AG10803 (cell line): ENCODE results near the gene SLC25A21.
"Not testable (repeated sequence)": the region's sequence is repeated elsewhere in the genome, so short reads cannot be mapped to it uniquely, and the experiment has no call there.

Source experiments
- DNase-seq: peaks from one replicate; pipeline ENCODE4 v3.0.0; 2010; ENCODE audit warnings: low read depth
- H3K4me3 ChIP-seq: 2 replicates; pipeline ENCODE4 v1.5.1; 2011; ENCODE audit warnings: mild to moderate bottlenecking, low read length, control low read depth
- TF ChIP-seq, protein P1 (sequence below): conservative IDR thresholded peaks from 2 replicates; pipeline ENCODE4 v1.5.1; 2011; ENCODE audit warnings: mild to moderate bottlenecking, low read length, control low read depth, inconsistent platforms

Gene SLC25A21

DNA sequence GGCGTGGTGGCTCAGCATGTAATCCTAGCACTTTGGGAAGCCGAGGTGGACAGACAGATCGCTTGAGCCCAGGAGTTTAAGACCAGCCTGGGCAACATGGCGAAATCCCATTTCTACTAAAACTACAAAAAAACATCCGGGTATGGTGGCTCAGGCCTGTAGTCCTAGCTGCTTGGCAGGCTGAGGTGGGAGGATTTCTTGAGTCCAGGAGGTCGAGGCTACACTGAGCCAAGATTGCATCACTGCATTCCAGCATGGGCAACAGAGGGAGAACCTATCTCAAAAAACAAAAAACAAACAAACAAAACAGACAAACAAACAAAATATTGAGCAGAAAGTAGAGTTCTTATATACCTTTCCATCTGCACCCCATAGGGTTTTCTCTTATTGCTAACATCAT lies 9.0 kb upstream of the SLC25A21 start:
- DNase-seq = no peak
- TF ChIP-seq, protein P1, sequence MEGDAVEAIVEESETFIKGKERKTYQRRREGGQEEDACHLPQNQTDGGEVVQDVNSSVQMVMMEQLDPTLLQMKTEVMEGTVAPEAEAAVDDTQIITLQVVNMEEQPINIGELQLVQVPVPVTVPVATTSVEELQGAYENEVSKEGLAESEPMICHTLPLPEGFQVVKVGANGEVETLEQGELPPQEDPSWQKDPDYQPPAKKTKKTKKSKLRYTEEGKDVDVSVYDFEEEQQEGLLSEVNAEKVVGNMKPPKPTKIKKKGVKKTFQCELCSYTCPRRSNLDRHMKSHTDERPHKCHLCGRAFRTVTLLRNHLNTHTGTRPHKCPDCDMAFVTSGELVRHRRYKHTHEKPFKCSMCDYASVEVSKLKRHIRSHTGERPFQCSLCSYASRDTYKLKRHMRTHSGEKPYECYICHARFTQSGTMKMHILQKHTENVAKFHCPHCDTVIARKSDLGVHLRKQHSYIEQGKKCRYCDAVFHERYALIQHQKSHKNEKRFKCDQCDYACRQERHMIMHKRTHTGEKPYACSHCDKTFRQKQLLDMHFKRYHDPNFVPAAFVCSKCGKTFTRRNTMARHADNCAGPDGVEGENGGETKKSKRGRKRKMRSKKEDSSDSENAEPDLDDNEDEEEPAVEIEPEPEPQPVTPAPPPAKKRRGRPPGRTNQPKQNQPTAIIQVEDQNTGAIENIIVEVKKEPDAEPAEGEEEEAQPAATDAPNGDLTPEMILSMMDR = no peak
- no peak overlapping the region for H3K4me3 ChIP-seq

DNA sequence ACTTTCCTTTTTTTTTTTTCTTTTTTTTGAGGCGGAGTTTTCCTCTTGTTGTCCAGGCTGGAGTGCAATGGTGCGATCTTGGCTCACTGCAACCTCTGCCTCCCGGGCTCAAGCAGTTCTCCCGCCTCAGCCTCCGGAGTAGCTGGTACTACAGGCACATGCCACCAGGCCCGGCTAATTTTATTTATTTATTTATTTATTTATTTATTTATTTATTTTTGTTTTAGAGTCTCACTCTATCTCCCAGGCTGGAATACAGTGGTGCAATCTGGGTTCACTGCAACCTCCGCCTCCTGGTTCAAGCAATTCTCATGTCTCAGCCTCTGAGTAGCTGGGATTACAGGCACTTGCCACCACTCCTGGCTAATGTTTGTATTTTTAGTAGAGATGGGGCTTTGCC lies 8.5 kb upstream of the SLC25A21 start:
- not testable (repeated sequence) for H3K4me3 ChIP-seq

DNA sequence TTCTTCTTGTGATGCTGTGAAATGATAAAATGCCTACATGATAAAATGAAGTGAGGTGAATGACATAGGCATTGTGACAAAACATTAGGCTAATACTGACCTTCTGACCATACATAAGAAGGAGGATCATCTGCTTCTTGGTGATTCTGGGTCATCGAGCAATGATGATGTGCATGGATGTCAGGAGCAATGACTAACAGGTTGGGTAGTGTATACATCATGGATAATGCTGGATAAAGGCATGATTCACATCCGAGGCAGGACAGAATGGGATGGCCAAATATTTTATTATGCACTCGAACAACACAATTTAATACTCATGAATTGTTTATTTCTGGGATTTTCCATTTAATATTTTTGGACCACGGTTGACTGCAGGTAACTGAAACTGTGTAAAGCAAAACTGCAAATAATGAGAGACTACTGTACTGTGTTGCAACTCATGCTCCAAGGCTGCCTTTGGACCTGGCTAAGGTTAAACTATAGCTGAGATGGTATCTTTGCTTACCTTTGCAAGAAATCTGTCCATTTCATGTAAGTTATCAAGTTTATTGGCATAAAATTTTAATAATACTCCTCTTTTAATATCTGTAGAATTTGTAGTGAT lies 7.6 kb upstream of the SLC25A21 start:
- TF ChIP-seq, protein P1 = no peak

More for the DNA sequence above, 8.5 kb upstream of the SLC25A21 start:
- DNase-seq = not testable (repeated sequence)

DNA sequence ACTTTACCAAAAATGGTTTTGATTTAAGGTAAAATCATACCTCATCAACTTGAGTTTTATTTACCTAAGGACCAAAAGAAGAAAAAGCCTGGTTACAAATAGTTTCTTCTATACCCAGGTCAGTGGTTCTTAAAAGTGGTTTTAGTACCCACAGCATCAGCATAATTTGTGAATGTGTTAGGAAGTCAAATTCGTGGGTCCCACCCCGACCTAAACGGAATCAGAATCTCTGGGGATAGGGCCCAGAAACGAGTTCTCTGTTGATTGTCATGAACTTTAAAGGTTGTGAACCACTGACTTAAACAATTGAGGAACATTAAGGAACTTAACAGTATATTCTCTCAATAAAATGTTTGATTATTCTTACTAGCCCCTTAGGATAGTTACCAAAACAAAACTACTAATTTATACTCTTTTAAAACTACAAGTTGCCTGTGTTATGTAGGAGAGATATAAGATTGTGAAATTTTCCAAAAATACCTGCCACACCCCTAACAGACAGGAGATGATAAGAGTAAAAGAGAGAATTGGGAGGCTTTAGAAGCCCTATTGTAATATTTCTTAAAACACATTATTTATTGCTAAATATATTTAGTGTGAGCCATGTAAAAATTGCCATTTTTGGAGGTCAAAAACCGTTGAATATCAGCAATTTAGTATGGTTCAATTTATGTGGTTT lies 669 bp upstream of the SLC25A21 start:
- TF ChIP-seq, protein P1 = no peak
- peak overlapping the region; percentile 92 for H3K4me3 ChIP-seq
- DNase-seq = no peak

More for the DNA sequence above, 7.6 kb upstream of the SLC25A21 start:
- H3K4me3 ChIP-seq = no peak overlapping the region
- DNase-seq = no peak

DNA sequence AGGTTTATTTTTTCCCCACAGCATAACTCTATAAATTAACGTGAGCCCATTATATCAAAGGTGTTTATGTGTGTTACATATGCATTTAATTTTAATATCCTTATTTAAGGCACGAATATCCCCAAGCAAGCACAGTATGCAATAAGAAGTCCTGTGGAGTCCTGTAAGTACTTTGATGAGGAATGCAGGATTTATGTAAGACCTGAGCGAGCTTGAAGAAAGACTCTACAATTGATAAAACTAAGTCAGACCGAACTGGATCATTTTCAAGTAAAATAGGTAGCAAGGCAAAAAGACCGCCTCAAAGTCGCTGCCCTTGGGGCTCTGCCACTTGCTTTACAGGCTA lies 755 bp downstream of the SLC25A21 start:
- TF ChIP-seq, protein P1 = no peak
- H3K4me3 ChIP-seq = peak overlapping the region; percentile 92
- no peak for DNase-seq

DNA sequence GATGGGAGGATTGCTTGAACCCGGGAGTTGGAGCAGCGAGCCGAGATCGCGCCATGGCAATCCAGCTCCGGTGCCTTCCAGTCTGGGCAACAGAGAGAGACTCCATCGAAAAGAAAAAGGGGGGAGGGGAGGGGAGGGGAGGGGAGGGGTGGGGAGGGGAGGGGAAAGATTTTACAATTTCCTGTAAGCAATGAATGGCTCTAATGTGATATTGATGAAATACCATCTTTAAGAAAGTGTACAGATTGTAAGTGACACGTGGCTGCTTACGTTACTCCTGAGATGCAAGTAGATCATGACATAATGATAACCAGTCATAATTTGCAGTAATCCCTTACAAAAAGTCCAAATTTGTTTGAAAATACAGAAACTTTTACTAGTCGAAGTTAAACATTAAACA lies 1.4 kb downstream of the SLC25A21 start:
- no peak overlapping the region for H3K4me3 ChIP-seq
- DNase-seq = no peak
- TF ChIP-seq, protein P1 = no peak

DNA sequence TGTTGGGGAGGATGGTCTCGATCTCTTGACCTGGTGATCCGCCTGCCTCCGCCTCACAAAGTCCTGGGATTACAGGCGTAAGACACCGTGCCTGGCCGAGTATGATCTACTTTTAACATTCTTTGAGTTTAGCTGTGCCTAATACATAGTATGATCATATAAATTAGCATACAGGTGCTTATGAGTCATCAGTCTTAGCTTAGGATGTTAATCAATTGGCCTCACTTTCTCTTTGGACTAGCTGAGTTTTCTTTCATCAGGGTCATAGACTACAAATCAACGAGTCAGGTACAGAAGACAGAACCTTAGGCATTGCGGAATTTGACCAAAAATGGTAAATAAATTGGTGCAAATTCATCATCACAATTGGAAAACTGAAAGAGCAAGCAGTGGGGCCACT lies 2.2 kb downstream of the SLC25A21 start:
- TF ChIP-seq, protein P1 = no peak
- DNase-seq = no peak
- H3K4me3 ChIP-seq = no peak overlapping the region
